Fibroblast of skin of scalp (primary cell): ENCODE results near the gene FBXW5.

Experiments
- DNase-seq: peaks from one replicate; pipeline ENCODE4 v3.0.0-alpha.2; 2013

Gene FBXW5

DNA sequence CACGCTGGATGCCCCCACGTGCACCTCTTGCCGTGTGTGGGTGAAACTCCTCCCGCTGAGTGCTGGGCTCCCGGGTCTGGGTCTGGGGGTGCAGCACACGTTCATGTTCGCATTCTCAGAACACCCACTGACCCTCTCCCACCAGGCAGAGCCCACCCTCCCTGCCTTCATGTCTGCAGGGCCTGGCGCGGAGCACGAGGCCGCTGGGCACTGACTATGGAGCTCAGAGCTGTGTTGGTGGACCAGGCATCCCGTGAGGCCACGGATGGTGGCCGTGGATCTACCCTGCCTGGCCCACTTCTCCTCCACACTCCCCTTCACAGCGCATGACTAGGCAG is 16.4 kb upstream of the FBXW5 start:
- DNase-seq: no peak

DNA sequence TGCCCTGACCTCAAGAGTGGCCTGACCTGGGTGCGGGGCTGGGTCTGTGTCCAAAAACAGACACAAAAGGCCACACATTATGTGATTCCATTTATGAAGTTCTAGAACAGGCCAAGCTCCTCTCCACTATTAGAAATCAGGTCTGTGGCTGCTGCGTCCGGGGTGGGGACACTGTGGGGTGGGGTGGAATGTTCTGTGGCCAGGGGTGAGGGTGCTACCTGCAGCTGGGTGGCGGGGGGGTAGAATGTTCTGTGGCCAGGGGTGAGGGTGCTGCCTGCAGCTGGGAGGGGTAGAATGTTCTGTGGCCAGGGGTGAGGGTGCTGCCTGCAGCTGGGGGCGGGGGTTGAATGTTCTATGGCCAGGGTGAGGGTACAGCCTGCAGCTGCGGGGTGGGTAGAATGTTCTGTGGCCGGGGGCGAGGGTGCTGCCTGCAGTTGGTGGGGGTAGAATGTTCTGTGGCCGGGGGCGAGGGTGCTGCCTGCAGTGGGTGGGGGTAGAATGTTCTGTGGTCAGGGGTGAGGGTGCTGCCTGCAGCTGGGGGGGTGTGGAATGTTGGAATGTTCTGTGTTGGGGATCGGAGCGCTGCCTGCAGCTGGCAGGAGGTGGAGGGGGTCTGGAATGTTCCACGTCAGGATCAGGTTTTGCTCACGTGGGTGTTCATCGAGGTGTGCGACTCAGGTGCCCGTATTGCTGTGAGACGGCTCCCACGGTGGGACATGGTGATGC is 15.8 kb upstream of the FBXW5 start:
- DNase-seq: no peak

DNA sequence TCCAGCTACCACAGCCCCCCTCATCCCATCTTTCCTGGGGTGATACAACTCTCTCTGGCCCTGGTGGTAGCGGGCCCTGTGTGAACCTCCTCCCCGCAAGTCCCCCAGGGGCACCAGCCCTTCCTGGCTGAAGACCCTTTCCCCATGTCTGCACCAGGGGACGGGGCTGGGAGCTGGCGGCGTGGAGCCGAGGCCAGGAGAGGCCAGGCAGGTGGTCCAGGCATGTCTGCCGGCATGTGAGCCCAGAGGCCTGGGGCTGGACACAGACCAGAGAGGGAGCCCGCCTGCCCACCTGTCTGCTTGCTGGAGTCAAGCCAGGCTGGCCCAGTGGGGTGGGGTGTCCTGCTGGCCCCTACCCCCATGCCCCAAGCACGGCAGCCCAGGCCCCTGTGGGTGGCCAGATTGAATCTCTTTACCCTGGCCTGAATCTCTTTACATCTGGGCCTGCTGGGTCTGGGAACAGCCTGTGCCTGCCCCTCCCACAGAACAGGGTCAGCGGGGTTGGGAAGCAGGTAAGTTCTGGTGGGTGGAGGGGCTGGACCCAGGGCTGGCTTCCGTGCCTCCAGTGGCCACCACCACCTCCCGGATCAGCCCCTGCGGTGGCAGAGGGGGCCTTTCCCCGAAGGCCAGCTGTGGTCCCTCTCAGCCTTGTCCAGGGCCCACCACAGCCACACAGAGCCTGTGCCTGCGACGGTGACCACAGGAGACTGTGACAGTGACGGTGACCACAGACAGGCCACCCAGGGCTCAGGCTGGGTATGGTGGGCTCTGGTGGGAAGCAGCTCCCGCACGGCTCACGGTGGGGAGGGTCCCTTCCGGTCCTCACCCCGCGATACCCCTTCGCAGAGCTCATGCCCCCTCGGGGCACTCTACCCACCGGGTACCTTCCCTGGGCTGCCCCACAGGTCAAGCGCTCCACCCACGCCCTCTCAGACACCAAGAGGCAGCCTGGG is 14.6 kb upstream of the FBXW5 start:
- DNase-seq: no peak

DNA sequence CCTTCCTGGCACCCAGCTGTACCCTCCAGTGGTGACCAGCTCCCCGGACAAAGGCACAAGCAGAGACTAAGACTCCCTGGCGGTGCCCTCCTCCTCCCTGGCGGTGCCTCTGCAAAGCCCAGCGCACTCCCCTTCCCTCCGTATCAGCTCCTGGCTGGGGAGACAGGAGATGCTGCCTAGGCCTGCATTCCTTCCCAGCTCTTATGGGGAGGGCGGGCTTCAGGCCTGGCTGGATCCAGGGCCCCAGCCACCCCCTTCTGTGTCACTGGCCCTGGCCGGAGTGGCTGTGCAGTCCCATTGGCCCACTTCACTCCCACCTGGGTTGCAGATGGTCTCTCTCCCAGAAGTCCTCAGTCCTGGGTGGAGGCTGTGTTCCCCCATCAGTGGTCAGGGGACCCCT is 13.9 kb upstream of the FBXW5 start:
- no peak for DNase-seq

DNA sequence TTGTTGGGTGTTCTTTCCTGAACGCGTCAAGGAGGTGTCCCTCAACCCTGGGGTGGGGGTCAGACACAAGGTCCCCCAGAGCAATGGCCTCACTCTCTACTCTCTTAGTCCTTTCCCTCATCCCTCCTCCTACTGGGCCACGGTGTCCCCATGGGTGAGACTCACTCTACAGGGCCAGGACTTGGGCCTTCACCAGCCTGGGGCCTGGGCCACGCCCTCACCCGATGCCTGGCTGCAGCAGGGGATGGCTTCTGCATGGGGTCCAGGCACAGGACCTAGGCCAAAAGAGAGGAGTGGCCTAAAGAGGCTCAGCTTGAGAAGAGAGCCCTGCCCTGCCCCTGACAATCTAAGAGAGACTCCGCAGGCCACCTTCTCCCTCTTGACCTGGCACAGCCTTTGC is 13.4 kb upstream of the FBXW5 start:
- DNase-seq: no peak

DNA sequence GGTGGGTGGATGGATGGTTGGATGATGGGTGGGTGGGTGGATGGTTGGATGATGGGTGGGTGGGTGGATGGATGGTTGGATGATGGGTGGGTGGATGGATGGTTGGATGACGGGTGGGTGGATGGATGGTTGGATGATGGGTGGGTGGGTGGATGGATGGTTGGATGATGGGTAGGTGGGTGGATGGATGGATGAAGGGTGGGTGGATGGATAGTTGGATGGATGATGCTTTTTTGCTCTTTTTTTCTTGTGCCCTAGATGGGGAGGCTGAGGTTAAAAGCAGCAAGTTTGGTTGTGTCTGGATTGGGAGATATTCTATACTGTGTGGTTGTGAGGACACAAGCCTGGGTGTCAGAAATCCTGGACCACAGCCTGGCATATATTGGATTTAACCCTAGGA is 12.9 kb upstream of the FBXW5 start:
- DNase-seq: no peak

DNA sequence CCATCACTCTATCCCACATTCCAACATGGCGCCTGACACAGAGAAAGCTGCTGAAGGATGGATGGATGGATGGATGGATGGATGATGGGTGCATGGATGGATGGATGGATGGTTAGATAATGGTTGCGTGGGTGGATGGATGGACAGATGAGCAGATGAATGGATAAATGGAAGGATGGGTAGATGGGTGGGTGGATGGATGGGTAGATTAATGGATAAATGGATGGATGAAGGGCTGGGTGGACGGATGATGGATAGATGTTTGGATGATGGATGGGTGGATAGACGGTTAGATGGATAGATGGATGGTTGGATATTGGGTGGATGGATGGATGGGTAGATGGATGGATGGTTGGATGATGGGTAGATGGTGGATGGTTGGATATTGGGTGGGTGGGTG is 12.1 kb upstream of the FBXW5 start:
- no peak for DNase-seq

DNA sequence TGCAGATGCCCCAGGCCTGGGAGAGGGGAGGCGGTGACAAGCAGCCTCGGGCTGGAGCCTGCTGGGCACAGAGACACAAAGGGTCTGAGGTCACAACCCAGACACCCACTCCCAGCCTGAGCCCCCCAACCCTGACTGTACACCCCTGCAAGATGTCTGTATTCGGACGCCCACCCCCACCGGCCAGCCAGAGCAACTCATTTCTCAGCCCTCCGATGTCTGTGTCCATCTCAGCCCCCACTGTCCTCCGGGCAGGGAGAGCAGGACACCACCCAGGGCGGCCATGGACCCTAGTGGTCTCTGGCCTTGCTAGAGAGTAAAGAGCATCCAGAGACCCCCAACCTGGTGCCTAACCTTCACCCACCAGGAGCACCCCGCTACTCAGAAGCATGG is 11.4 kb upstream of the FBXW5 start:
- no peak for DNase-seq

DNA sequence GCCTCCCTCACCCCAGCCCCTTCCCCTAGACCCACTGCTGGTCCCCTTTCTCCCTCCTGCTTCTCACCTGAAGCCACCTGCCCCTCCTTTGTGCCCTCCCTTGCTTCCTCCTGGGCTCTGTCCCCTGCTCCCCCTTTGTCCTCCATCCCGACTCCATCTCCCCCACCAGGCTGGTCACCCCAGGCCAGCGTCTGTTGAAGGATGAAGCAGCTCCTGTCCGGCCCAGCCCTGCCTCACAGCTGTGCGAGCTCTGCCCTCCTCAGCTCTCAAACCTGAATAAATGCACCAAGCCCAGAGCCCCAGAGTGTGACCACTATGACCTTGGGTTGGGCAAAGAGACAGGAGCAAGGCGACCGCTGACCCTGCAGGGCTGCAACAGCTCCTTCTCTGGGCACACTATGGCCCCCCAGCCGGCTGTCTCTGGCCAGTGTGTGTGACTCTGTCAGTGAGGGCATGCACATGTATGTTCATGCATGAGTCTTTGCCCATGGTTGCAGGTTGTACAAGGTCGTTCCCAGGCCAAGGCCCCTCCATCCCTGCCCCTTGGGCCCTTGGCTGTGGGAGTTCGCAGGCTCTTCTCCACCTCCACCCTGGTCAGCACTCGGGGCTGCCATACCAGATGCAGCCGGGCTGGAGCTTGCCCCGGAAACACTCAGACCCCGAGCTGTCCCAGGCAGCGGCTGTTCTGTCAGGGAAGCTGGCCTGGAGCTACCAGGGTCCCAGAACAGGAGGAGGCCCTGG is 10.8 kb upstream of the FBXW5 start:
- no peak for DNase-seq

DNA sequence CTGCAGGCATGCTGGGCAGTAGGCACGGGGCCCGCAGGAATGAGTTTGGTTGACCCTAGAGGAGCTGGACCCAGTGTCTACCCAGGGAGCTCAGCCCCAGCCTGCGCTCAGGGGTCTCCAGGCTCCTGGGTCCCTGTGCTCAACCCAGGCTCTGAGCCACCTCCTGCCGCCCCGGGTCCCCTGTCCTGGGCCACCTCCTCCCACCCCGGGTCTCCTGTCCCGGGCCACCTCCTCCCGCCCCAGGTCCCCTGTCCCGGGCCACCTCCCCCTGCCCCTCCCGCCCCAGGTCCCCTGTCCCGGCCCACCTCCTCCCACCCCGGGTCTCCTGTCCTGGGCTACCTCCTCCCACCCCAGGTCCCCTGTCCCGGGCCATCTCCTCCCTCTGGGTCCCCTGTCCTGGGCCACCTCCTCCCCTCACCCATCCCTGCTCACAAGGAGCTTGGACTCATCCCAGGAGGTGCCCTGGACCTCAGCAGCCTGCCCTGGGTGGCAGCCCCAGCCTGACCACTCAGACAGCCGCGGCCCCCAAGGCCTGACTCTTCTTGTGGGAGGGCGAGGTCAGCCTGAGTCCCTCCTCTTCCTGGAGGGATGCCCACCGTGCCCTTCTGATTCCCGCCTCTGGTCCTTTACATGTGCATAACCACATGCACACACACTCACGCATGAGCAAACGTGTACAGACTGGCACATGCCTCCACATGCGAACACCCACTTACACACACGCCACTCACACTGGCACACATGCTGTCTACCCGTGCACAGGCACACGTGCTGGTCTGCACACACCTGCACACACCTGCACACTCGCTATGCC is 9.9 kb upstream of the FBXW5 start:
- no peak for DNase-seq

DNA sequence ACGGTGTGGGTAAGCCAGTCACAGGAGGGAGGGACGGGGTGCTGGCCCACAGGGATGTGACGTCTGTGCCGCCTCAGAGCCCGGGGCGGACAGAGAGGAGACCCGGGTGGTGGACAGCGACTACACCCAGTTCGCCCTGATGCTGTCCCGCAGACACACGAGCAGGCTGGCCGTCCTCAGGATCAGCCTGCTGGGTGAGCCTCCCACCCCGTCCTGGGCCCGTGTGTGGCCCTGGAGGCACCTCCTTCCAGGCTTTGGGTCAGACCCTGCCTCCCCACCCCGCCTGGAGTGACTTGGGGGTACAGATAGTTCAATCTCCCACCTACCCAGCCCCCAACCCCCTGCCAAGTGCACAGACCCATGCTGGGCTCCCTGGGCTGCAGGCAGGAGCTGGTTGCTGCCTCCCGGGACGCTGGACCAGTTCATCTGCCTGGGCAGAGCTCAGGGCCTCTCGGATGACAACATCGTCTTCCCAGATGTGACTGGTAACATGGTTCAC is 9.3 kb upstream of the FBXW5 start:
- no peak for DNase-seq

DNA sequence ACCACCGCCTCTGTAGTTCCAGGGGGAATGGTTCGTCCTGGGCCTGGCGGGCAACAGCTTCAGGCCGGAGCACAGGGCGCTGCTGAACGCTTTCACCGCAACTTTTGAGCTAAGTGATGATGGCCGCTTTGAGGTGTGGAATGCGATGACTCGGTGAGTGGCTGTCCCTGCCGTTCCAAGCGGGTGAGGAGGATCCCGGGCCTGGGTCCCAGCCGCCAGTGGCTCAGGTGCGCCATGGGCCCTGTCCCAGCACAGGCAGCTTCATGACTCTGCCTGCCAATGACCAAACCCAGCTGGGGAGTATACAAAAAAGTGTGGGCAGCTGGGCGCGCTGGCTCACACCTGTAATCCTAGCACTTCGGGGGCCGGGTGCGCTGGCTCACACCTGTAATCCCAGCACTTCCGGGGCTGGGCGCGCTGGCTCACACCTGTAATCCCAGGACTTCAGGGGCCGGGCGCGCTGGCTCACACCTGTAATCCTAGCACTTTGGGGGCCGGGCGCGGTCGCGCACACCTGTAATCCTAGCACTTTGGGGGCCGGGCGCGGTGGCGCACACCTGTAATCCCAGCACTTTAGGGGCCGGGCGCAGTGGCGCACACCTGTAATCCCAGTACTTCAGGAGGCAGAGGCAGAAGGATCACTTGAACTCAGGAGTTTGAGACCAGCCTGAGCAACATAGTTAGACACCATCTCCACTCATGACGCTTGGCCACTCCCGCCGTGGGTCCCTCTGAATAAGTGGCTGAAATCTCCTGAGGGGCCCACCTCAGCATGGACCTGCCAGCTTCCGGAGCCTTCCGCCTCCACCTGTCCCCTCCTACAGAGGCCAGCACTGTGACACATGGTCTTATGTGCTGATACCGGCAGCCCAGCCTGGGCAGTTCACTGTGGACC is 8.6 kb upstream of the FBXW5 start:
- DNase-seq: no peak

DNA sequence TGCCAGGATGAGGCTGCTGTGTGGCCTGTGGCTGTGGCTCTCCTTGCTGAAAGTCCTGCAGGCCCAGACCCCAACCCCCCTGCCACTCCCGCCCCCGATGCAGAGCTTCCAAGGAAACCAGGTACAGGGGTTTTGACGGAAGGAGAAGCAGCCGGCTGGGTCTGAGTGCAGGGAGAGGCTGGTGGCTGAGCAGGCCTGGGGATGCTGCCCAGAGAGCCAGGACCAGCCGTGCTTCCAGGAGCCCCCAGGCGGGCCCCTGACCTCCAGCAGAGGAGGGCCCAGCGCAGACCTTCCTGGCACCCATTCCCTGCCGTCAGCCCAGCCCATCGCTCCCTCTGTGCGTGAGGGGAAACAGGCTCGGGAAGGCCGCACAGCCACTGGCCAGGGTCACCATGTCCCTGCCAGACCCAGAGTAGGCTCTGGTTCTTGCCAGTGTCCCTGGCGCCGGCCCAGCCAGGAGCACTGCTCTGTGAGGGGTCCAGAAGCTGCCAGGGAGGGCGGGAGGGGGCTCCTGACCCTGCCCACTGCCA is 7.8 kb upstream of the FBXW5 start:
- no peak for DNase-seq

DNA sequence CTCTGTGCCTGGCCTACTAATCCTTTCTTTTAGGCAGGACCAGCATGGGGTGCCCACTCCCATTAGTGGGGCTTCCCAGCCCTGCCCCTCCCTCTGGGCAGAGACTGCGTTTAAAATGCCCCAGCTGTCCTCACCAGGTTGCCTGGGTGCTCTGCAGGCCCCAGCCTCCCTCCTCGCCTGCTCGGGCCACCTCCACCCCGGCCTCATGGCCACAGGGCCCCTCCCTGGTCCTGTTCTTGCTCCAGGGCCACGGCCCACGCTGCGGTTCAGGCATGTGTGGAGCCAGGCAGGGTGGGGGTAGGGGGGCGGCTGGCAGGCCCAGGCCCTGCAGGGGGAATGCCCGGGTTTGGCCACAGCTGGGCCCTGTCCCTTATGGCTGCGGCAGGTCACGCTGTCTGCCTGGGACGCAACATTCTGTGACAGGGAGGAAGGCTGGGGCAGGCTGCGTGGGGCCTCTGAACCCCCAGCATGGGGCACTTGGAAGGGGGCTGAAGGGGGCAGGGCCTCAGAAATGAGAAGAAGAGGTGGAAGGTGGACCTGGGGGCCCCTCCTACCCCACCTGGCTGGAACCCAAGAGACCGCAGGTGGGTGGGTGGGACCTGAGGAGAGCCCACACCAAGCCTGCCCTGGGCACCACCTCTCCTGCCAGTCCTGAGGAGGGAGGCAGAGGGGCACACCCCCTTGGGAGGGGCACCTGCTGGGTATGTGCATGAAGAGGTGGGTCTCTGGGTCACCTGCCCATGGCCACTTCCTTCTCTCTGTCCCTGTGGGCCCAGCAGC is 7.2 kb upstream of the FBXW5 start, which contains the start of gene LCN12:
Gene LCN12 (plus strand): TSS at position 733 of the 780 bp plus-strand sequence. CDS start 55 bp downstream, outside the sequence.
- DNase-seq: no peak

DNA sequence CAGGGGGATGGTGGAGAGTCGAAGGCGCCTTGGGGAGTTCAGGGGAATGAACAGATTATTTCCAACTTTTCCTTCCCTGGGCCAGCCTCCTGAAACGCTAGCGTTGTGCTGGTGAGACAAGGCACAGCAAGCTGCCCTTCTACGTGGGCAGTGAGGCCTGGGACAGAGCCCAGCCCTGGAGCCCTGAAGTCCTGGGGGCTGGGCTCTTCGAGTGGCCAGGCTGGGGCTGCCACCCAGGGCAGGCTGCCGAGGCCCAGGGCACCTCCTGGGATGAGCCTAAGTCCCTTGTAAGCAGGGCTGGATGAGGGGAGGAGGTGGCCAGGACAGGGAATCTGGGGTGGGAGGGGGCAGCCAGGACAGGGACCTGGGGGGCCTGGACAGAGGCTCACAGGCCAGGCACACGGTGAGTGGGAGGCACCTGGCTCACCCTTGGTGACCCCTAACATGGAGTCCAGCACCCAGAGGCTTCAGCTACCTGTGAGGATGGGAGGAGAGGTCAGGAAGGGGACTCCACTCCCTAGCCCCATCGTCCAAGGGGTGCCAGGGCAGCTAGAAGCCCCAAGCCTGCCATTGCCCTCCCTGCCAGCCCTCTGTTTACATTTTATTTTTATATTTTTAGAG is 6.2 kb upstream of the FBXW5 start:
- no peak for DNase-seq

DNA sequence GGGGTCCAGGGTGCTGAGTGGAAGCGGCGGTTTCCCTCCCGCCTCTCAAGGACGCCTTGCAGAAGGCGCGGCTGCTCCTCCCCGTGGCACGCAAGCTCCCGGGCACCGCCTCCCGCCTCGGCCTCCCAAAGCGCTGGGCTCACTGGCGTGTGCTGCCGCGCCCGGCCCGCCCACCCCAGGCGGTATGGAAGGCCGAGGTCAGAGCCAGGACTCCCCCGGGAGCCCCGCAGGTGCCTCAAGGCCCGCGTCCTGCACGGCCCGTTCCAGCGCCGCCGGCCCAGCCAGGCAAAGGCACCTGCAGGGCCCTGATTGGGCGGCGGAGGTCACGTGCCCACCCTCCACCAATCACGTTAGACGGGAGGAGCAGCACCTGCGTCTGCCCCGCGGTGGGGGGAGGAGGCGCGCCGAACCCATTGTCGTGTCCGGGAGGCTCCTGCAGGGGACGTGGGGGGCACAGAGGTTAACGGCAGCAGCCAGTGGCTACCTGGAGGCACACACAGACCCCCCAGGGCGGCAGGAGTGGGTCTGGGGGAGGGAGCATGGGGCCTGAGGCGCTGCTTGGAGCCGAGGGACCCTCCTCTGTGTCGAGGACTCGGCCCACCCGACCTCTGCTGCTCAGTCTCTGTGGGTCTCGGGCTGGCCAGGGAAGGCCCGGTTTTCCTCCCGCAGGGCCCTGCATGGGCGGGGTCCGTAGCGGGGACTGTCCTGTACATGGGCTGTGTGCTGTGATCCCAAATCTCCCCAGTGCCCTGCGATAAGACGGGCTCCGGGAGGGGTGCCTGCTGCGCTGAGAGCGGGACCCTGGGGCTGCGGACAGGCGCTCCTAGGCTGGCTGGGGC is 5.5 kb upstream of the FBXW5 start:
- DNase-seq: peak; percentile 75

DNA sequence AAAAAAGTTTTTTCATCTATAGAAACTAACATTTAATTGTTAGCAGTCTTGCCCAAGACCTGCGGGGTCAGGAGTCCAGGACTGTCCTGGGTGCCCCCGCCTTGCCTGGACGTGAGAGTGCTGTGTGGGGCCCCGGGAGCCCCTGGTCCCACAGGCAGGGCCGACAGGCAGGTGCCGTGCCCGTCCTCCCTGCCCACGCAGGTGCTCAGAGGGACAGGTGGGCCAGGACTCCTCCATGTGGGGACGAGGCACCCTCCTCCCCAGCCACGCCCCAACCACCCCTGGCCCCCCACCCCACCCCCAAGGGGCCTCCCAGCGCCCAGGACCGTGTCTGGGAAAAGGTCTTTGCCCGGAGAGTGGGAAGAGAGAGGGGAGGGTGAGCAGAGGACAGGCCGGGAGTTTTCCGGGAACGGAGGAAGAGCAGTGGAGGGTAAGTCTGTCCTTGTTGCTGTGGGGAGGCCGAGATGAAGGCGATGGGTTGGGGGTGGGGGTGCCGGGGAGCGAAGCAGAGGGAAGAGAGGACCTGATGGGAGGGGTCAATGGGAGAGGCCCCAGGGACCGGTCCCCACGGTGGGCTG is 4.8 kb upstream of the FBXW5 start:
- DNase-seq: no peak

DNA sequence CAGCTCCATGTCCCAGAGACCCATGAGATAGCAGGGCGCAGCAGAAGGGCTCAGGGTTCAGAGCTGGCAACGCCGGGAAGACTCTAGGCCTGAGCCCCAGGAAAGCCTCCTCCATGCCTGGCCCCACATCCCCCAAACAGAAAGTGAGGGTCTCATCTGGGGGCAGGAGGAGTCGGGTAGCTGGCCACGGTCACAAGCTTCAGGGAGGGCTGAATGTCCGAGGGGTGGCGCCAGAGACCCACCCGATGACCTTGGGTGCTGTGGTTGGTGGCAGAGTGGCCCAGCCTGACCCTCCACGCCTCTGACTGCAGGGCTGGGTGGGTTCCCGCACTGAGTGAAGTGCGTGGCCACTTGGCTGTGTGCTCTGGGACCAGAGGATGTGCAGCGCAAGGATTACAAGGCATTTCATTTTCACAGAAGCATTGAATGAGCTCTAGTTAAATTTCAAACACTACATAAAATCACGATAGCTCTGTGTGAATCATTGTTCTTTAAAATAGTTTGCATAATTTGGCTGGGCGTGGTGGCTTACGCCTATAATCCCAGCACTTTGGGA is 3.5 kb upstream of the FBXW5 start:
- peak; percentile 32 for DNase-seq
